Measurements from ENCODE around the gene ATP8A2. TPM values are rescaled to one million over a fixed set of nuclear protein-coding genes. Genes with fewer than 3 reads are reported as not detected.
A peak's percentile ranks its signal among the peaks of the same experiment; 100 is the strongest.

Gene ATP8A2
- total RNA-seq, 4 donors from 2014 or later: 0.16 to 0.54 (median 0.26) TPM

DNA sequence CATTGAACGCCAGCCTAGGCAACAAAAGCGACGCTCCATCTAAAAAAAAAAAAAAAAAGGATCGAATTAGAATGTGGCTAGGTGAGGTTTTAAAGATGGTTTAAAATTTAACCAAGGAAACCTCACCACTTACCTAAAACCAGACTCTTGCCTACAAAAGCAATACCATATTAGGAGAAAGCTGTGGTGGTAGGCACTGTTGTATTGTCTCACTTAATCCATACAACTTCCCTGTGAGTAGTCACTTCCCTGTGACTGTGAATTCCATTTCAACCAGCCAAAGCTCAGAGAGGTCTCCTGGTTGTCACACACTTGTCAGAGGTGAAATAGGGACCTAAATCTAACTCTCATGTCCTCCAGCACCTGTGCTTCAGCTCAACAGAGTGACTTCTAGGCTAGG is 664.6 kb downstream of the ATP8A2 start:
- Histone ChIP-seq H3K27ac (no peak overlapping the region), H3K36me3 (no peaks in the 10 kb centered on the region), H3K4me1 (no peaks in the 10 kb centered on the region), H3K9me3 (peaks cover 0 to 13% (median 0%) of the 10 kb centered on the region in 3 donors), H3K4me3 (no peak overlapping the region), H3K27me3 (no peaks in the 10 kb centered on the region)
- no peak for ATAC-seq
- TF ChIP-seq POLR2A (IDR thresholded peaks at IDR 0.05): no peak
- TF ChIP-seq, protein P1, sequence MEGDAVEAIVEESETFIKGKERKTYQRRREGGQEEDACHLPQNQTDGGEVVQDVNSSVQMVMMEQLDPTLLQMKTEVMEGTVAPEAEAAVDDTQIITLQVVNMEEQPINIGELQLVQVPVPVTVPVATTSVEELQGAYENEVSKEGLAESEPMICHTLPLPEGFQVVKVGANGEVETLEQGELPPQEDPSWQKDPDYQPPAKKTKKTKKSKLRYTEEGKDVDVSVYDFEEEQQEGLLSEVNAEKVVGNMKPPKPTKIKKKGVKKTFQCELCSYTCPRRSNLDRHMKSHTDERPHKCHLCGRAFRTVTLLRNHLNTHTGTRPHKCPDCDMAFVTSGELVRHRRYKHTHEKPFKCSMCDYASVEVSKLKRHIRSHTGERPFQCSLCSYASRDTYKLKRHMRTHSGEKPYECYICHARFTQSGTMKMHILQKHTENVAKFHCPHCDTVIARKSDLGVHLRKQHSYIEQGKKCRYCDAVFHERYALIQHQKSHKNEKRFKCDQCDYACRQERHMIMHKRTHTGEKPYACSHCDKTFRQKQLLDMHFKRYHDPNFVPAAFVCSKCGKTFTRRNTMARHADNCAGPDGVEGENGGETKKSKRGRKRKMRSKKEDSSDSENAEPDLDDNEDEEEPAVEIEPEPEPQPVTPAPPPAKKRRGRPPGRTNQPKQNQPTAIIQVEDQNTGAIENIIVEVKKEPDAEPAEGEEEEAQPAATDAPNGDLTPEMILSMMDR (IDR thresholded peaks at IDR 0.05): no peak
- WGBS, 2 donors (ENCODE audit: low coverage in 1 of 2): 77 to 85% methylated on average over 4 of the region's 4 CpGs

DNA sequence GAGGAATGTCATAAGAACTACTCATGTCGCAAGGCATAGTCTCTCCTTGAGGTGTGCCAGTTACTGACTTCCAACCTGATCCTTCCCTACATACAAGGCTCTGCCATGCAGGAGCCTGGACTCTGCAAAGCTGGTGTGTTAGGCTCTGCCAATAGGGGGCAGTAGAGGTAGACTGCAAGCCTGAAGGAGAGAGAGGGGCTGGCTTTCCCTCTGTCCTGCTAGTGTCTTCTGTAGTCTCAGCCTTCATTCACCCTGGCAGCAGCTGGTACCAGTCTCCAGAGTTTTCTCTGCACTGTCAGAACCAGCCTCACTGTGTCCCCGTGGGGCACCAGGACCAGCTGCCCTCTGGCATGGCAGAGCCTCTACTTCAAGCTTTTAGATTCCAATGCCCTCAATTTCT is 665.5 kb downstream of the ATP8A2 start:
- Histone ChIP-seq H3K4me3 (no peak overlapping the region), H3K4me1 (no peaks in the 10 kb centered on the region), H3K27ac (no peak overlapping the region), H3K9me3 (peaks cover 0 to 13% (median 0%) of the 10 kb centered on the region in 3 donors), H3K36me3 (no peaks in the 10 kb centered on the region), H3K27me3 (no peaks in the 10 kb centered on the region)
- 86 to 88% methylated on average over 1 to 2 of the region's 2 CpGs for WGBS, 2 donors (ENCODE audit: low coverage in 1 of 2)
- ATAC-seq: no peak
- TF ChIP-seq POLR2AphosphoS5 (IDR thresholded peaks at IDR 0.05) (no peak), POLR2A (IDR thresholded peaks at IDR 0.05) (no peak)
- TF ChIP-seq, protein P1 (IDR thresholded peaks at IDR 0.05): peak in 1 of 4 experiments; percentile 22

DNA sequence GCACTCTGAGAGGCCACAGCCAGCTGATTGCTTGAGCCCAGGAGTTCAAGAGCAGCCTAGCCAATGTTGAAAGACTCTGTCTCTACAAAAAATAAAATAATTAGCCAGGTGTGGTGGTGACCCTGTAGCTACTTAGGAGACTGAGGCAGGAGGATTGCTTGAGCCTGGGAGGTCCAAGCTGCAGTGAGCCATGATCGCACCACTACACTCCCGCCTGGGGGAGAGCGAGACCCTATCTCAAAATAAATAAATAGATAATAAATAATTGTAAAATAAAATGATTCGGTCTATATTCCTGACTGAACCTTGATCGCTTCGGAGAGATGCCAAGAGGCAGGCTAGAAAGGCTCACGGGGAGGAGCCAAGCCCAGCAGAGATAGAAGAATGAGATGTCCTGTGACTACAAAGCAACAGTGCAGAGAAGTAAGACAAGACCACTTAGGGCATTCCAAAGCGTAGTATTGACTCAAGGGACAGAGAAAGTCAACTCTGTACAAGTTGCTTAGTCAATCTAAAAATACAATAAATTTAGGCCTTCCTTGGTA is 667.2 kb downstream of the ATP8A2 start:
- Histone ChIP-seq H3K36me3 (no peaks in the 10 kb centered on the region), H3K4me3 (no peak overlapping the region), H3K9me3 (peaks cover 0 to 13% (median 0%) of the 10 kb centered on the region in 3 donors), H3K4me1 (no peaks in the 10 kb centered on the region), H3K27ac (no peak overlapping the region), H3K27me3 (no peaks in the 10 kb centered on the region)
- TF ChIP-seq POLR2AphosphoS5 (IDR thresholded peaks at IDR 0.05): no peak
- TF ChIP-seq, protein P1 (IDR thresholded peaks at IDR 0.05): no peak
- no peak for TF ChIP-seq EP300 (IDR thresholded peaks at IDR 0.05)
- TF ChIP-seq POLR2A (IDR thresholded peaks at IDR 0.05): no peak
- no peak for ATAC-seq
- WGBS, 2 donors (ENCODE audit: low coverage in 1 of 2): 93 to 94% methylated on average over 6 to 8 of the region's 8 CpGs

DNA sequence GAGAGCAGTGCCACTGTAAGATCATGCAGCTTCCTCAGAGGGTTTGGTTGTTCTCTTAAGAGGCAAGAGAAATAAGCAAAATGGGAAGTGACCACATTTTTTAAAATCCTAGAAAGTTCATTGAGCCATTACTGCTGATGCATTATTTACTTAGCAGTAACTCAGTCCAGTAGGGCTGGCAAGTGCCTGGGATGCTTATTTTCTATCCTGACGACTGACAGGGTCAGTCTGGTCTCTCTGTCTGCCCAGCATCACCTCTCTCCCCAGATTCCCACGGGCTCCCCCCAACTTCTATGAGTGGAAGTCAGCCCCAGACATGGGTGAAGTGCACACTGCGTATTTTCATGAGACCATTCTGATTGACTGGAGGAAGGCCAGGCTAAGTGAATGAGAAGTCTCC is 669.7 kb downstream of the ATP8A2 start:
- Histone ChIP-seq H3K4me3 (no peak overlapping the region), H3K27me3 (peaks cover 9% of the 10 kb centered on the region), H3K9me3 (peaks cover 0 to 5% (median 0%) of the 10 kb centered on the region in 3 donors), H3K4me1 (no peaks in the 10 kb centered on the region), H3K27ac (no peak overlapping the region), H3K36me3 (no peaks in the 10 kb centered on the region)
- ATAC-seq: no peak
- 83 to 100% methylated on average over 1 to 3 of the region's 3 CpGs for WGBS, 2 donors (ENCODE audit: low coverage in 1 of 2)
- TF ChIP-seq EP300 (IDR thresholded peaks at IDR 0.05): no peak
- TF ChIP-seq, protein P1 (IDR thresholded peaks at IDR 0.05): no peak
- no peak for TF ChIP-seq POLR2AphosphoS5 (IDR thresholded peaks at IDR 0.05)
- TF ChIP-seq POLR2A (IDR thresholded peaks at IDR 0.05): no peak

DNA sequence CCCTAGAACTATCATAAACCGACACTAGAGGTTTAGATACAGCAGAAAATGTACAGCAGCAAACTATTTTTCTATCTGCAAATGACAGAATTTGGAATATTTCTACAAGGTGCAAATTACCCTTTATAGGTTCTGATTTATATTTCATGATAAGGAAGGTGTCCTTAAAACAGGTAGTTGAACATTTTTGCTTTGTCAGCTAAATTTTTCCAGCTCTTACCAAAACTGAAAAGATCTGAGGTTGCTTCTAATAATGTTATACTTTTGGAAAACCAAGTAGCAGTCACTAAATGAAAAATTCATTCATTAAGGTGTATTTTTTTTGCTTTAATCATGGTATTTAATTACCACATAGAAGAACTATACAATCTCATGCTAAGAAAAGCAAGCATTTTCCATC is 671.0 kb downstream of the ATP8A2 start:
- Histone ChIP-seq H3K4me1 (no peaks in the 10 kb centered on the region), H3K27ac (no peak overlapping the region), H3K36me3 (no peaks in the 10 kb centered on the region), H3K9me3 (no peaks in the 10 kb centered on the region), H3K4me3 (no peak overlapping the region), H3K27me3 (peaks cover 22% of the 10 kb centered on the region)
- no peak for ATAC-seq
- WGBS, 2 donors (ENCODE audit: low coverage in 1 of 2): 80 to 100% methylated on average over 1 of the region's 1 CpG
- TF ChIP-seq POLR2A (IDR thresholded peaks at IDR 0.05): no peak
- TF ChIP-seq EP300 (IDR thresholded peaks at IDR 0.05): no peak
- TF ChIP-seq, protein P1 (IDR thresholded peaks at IDR 0.05): no peak
- no peak for TF ChIP-seq POLR2AphosphoS5 (IDR thresholded peaks at IDR 0.05)
